GM19438 (cell line): ENCODE measurements around the gene TMEM220.
"Not testable (repeated sequence)": the region's sequence is repeated elsewhere in the genome, so short reads cannot be mapped to it uniquely, and the experiment has no call there.

Experiments used
- ATAC-seq: cut with Tn5 transposase; IDR thresholded peaks from one replicate; pipeline ENCODE4 v1.9.1; 2021; ENCODE audit warnings: low read depth; ENCODE audit not compliant: unreplicated experiment

Gene TMEM220

DNA sequence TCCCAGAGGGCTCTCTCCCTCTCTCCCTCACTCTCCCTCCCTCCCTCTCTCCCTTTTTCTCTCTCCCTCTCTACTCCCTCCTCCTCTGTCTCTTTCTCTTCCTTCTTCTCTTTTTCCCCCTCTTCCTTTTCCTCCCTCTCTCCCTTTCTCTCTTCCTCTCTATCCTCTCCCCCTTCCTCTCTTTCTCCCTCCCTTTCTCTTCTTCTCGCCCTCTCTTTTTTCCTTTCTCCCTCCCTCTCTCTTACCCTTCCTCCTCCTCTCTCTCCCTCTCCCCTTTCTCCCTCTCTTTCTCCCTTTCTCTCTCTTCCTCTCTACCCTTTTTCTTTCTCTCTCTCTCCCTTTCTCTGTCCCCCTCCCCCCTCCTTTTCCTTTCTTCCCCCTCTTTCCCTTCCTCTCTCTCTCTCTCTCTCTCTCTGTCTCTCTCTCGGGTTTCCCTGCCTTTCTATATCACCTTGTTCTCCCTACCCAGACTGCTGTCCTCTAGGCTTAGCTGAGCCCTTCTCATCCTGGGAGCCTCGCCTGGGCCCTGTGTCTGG, 25.8 kb upstream of the TMEM220 start:
- ATAC-seq = no peak

DNA sequence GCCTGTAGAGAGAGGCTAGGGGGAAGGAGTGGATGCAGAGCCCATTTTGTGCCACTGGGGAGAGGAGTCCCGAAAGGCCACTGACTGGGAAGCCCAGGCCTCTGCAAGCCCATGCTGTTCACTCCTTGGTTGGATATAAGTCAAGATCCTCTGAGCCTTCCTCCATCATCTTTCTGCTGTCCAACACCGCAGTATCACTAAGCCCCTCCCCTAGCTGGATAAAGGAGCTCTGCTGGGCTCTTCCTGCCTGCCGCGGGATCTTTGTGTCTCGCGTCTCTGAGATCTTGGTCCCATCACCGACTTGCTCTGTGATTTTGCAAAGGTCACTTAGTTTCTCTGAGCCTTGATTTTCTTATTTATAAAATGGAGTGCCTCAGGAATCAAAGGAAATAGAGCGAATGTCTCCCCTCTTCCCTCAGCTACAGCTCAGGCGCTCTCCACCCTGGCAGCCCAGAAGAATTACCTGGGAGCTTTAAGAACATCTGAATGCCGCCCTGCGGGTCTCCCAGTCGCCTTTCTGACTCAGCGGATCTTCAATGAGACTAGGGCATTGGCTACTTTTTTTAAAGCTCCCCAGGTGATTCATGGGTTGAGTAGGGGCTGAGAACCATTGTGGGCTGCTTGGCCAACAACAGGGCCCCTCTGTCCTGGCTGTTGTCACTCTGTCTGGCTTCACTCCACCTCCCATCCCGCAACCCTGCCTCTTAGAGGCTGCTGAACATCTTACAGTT, 25.2 kb upstream of the TMEM220 start:
- no peak for ATAC-seq

DNA sequence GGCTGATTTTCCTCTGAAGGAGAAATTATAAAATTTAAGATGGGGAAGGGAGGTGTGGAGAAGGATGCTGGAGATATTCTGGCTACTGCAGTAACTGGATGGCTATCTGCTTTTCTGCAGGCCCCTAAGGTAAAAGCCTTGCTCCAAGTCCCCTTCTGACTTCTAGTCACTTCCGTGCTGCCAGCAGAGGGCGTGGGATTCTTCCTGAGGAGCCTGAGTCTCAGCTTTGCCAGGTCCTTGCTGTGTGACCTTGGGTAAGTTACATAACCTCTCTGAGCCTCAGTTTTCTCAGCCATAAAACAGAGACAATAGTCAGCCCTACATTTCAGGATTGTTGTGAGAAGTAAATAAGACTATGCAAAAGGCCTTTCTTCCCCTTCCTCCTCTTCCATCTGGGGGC, 24.3 kb upstream of the TMEM220 start:
- no peak for ATAC-seq

DNA sequence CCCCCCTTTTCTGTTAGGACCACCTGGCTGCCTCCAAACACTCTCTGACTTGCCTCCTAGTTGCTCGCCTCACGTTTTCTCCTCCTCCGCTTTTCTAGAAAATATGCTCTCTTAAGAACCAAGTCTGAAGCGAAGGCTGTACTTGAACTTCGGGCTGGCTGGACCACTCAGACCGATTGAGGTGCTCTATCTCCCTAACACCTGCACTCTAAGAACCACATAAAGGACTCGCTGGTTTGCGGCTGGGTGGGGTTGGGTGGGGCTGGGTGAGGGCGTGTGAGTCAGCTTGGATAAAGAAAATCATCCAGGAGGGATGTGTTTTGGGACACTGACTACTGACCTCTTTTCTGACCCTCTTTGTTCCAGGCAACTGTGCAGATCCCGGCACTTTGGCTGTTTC, 22.9 kb upstream of the TMEM220 start:
- no peak for ATAC-seq

DNA sequence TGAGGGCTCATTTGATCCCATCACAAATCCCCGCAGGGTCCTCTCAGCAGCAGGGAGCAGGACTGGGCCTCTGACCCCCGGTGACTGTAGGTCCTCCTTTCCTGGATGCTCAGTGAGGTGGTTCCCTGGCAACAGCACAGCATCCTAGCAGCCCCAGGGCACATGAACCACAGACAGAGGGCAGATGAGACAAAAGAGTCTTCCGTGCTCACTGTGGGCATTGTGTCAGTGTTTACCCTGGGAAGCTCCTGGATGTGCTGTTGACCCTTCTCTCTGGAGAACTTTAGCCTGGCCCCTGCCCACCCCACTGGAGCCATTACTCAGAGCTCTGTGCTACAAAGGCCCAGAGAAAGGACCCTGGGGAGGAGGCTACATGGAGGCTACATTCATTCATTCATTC, 21.7 kb upstream of the TMEM220 start:
- no peak for ATAC-seq

DNA sequence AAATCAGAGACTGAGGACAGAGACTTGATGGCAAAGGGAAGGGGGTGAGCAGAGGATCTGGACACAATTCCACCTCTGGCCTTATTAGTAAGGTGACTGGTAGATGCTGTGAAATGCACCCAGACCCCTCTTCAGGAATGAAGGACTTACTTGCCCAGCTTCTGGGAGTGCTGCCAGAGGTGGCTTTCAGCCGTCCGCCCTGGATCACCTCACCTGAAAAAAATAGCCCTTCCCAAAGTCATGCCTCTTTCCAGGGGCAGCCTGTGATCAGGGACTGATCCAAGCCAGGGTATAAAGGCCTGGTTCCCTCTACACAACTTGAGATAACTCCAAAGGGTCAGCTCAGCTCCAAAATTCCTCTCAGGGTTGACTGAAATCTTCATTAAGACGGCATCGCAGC, 20.4 kb upstream of the TMEM220 start:
- ATAC-seq = no peak

DNA sequence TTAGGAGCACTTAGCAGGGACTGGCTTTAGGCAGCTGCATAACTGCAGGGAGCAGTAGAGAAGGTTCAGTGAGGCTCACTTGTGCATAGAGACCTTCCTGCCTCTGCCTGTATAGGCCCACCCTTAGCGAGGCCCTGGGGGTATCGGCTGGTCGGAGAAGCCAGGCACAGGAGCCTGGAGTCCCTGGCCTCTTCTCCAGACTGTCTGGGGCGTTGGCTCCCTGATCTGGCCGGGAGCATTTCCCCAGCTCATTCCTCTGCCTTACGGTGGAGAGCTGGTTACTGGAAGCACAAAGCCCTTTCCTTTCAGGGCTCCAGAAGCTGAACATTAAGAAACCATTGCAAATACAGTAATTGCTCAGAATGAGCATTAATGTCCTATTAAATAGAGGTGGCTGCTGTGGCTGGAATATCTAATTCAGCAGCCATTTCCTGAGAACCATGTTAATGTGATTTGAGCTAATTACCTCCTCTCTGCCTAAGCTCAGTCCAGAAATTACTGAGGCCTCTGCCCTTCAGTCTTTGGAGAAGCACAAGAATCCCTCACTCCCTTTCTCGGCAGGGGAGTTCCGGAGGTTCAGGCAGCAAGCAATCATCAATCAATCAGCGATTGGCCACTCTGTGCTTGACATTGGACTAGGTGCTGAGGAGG, 18.8 kb upstream of the TMEM220 start:
- no peak for ATAC-seq

DNA sequence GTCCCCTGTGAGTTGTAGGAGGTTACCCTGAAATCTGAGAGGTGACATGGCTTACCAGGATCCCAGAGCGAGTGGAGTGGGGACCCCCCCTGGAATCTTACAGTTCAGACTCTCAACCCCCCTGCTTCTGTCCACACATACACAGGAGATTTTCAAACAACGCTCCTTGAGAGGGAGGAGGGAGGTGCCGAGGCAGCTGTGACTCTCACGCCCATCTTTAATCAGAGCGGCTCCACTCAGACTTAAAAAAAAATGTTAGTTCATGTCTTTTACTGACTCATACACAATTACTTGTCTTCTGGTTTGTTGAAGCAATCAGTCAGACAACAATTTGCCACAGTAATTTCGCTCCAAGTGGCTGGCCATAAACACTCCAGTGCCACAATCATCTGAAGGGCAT, 15.4 kb upstream of the TMEM220 start:
- ATAC-seq = no peak

DNA sequence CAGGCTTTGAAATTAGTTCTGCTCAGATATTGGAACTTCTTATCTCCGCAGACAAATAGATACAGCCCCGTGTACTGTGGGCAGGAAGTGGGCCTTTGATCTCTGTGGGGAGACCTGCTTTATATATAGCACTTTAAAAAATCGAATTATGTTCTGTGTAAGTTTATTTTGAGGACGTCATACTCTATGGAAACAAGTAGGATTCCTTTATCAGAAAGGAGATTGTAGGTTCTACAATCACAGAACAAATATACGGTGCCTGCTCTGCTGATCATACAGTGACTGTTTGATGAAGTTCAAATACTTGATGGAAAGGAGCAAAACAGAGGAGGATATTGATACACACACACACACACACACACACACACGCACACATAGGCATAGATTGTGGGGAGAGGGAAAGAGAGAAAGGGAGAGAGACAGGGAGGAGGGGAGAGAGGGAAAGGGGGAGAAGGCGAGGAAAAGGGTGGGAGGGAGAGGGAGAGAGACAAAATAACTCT, 14.7 kb upstream of the TMEM220 start:
- no peak for ATAC-seq

DNA sequence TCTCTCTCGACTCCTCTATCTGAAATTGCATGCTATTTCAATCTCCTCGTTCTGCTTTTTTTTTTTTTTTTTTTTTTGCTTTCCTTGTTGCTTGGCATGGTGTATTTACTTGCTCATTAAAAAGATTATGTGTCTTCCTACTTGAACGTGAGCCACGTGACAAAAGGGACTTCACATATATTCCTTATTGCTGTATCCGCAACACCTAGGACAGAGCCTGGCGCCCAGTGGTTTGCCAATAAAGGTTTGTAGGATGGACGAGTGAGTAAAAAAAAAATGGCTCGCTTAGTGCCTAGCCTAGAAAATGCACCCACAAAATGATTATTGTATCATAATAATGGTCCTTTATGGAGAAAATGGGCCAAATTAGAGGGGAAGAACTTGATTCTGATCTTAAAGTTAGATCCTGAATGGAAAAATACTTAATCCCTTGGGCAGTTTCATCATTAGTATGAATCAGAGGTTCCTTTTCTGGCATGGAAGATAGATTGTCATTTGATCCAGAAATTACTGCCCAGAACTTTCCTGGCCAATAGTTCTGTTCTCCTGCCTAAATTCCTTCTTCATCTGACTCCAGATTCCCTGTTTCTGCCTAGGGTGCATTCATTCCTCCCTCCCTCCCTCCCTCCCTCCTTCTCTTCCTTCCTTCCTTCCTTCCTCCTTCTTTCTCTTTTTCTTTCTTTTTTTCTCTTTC, 13.6 kb upstream of the TMEM220 start:
- no peak for ATAC-seq

DNA sequence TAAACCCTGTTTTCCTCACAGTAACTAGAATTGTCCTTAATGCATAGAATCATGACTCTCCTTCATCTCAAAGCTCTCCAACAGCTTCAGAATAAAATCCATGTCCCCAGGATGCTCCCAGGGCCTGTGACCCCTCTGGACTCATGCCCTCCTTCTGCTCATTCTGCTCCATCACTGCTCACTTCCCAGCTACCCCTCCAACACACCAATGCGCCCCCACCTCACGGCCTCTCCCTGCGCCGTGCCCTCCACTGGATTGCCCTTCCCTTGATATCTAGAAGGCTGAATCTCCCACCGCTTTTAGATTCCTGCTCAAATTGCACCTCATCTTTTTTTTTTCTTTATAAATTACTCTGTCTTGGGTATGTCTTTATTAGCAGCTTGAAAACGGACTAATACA, 12.6 kb upstream of the TMEM220 start:
- ATAC-seq = no peak

DNA sequence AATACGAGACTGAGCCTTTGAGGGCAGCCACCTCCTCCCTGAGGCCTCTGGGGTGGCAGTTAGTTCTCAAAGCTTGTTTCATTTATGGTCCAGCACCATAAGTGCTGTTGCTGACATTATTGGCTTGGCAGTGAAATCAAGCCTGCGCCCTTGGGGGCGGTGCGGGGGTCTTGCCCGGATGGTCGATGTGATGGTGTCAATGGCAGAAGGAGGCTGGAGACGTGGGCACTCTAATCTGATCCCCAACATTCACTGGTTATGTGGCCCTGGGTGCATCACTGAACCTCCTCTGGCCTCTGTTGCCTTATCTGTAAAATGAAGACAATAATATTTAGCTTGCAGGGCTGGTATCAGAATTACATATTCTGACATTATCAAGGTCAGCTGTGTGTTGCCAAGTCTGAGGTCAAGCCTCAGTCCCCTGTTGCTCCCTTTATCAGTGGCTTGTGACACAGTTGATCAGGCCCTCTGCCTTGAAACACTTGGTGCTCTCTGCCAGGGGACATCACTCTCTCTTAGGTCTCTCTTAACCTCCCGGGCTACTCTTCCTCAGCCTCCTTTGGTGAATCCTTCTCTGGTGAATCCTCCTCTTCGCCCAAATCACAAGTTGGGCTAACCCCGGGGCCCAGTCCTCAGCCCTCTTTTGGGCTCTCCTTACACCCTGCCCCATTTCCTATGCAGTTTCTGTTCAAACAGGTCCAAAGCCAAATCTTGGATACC, 11.8 kb upstream of the TMEM220 start:
- ATAC-seq = no peak

DNA sequence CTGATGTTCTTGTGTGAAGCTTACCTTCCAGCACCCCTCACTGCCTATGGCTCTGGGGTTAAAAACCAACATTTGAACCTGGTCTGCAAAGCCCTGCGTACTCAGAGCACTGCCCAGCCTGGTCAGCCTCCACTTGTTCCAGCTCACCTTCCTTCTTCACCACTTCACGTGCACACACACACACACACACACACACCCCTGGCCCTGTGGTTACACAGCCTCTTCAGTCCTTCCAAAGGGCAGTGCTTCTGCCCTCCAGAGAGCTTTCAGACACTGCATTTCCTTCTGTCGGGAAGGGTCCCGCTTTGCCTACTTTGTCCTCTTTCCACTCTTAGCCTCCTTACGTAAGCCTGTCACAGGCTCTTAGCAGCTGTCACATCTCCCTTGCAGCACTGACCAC, 9.6 kb upstream of the TMEM220 start:
- ATAC-seq = no peak

DNA sequence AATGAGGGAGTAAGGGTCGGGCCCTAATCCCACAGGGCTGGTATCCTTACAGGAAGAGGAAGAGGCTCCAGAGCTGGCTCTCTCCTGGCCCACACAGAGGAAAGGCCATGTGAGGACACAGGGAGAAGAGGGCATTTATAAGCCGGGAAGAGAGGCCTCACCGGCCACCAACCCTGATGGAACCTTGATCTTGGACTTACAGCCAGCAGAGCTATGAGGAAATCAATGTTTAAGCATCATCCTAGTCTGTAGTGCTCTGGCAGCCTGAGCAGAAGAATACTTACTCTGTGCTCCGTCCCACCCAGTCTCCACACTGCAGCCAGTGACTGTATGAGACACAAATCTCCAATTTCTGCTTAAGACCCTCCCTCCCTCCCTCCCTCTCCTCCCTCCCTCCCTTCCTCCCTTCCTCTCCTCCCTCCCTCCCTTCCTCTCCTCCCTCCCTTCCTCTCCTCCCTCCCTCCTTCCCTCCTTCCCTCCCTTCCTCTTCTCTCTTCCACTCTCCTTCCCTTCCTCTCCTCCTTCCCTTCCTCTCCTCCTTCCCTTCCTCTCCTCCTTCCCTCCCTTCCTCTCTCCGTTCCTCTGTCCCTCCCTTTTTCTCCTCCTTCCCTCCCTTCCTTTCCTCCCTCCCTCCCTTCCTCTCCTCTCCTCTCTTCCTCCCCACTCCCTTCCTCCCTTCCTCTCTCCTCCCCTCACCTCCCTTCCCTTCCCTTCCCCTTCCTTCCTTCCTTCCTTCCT, 8.9 kb upstream of the TMEM220 start:
- no peak for ATAC-seq

DNA sequence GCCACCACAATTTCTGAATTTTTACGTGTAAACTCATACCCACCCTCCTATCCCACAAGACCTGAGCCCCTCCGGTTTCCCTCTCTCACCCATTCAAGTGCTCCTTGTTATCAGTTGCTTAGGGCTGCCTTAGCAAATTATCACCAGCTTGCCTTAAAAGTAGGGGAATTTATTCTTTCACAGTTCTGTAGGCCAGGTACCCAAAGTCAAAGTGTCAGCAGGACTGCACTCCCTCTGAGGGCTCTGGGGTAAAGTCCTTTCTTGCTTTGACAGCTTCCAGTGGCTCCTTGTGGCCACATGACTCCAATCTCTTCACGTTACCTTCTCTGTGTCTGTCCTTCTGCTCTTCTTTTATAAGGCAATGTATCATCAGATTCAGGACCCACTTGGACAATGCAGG, 7.9 kb upstream of the TMEM220 start:
- ATAC-seq = no peak

DNA sequence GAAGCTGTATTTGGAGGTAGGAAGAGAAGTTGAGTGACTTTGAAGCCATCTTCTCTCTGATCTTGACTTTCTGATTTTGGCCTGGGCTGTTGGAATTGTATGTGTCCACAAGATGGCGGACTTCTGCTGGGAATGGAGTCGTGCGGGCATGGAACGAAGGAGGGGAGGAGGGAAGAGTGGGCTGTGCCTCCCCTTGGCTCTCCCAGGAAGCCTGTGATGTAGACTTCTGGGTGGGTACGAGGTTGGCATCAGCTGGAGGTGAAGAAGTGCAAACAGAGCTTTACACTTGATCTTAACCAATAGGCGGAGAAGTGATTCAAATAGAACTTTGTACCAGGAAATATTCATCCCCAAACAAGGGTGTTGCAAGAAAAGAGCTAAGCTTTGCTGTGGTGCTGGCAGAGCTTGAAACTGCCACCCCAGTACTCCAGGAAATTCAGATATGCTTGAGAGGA, 7.4 kb upstream of the TMEM220 start:
- ATAC-seq = no peak

DNA sequence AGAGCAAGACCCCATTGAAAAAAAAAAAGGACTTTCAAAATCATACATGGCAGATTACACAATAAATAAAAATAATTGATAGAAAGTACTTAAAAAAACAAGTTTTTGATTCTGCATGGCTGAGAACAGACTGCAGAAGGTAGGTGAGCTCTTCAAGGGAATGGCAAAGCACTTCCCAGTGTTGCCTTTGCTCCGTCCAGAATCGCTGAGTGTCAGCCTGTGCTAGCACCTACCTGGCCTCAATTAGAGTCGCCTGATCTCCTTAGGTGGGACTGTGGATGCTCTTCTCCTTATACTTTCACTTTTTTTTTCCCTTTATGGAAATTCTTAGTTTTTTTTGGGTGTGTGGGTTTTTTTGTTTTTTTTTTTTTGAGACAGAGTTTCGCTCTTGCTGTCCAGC, 6.0 kb upstream of the TMEM220 start:
- no peak for ATAC-seq

DNA sequence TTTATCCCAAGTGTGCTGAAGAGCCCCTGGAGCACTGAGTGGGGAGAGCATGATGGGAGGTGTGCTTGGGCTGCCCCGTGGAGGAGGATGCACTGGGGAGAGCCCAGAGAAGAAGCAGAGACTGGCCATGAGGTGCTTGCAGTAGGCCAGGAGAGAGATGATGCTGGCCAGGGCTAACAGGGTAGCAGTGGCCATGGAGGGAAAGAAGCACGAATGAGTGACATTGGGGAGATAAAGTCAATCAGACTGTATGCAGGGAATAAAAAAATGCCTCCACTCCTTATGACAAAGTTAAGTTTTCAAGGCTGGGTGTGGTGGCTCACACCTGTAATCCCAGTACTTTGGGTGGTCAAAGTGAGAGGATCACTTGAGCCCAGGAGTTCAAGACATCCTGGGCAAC, 5.4 kb upstream of the TMEM220 start:
- ATAC-seq = no peak

DNA sequence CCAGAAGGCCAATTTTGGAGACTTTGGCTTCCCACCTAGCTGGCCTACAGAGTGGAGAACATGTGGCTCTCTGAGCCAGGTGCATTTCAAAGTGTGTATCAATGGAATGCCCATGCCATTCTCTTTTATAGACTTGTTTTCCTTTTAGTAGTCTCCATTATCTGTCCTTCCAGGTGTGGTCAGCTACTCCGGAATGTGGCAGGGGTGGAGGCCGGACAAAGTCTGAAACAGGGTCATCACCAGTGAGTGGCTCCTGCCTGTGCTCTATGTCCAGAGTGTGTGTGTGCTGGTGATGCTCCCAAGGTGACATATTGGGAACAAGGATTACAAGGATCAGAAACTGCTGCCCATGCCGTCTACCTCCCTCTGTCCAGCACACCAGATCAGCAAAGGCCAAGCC, 3.8 kb upstream of the TMEM220 start:
- no peak for ATAC-seq

DNA sequence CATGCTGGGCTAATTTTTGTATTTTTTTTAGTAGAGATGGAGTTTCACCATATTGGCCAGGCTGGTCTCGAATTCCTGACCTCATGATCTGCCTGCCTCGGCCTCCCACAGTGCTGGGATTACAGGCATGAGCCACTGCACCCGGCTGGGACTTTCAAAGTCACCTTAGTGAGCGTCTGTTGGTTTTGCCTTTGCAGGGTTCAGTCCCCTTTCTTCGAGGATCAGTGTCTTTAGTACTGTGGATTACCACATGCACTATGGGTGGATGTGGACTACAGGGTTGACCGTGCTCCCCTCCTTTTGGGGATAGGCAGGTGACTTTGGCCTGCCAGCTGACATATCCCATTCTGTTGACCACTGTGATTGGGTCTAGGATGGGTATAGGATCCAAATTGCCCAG, 2.3 kb upstream of the TMEM220 start:
- not testable (repeated sequence) for ATAC-seq
